K562 (cell line): ENCODE measurements around the gene TAF5. TPM values are rescaled to one million over a fixed set of nuclear protein-coding genes. Genes with fewer than 3 reads are reported as not detected.

Source experiments
- ATAC-seq: fragments of 200-7000 bp; cut with Tn5 transposase; 3 replicates; pipeline ENCODE4 v1.9.1; 2020; ENCODE audit warnings: moderate library complexity
- BruUV-seq: library from RNA; stranded (reverse); fragments of 400-500 nt; replicated peaks from 2 replicates; lab custom pipeline; 2021; lab: Mats Ljungman, UMichigan
- CTCF ChIA-PET: fragments of 300-600 bp; formaldehyde crosslinking; extraction: SDS; loops from one replicate; lab custom pipeline; 2021; ENCODE audit warnings: low intra/inter-chr PET ratio; lab: Yijun Ruan, JAX
- POLR2A ChIA-PET: fragments of 300-600, 350-650 bp; sonication (Branson Sonifier 250); formaldehyde crosslinking; extraction: SDS; loops from one replicate; lab custom pipeline; 2021; ENCODE audit warnings: antibody characterized with exemption, inconsistent platforms; lab: Yijun Ruan, JAX
- DNase-seq, 4 experiments: peaks; one replicate each; pipeline versions ENCODE4 v3.0.0 to v3.0.0-alpha.2; 2011 to 2018; ENCODE audit warnings: low spot score in 3 of 4, mixed read lengths in 3 of 4; ENCODE audit errors: extremely low read depth in 1 of 4
- FAIRE-seq: peaks from 2 replicates; lab custom pipeline; 2011; peaks lifted over from hg19 to GRCh38; lab: Jason Lieb, UNC
- H2AFZ ChIP-seq: 2 replicates; pipeline ENCODE4 v1.6.0; 2011; ENCODE audit warnings: low read depth, low read length, control low read depth, inconsistent platforms
- H3K27ac ChIP-seq: fragments of 200-600 bp; 3 replicates; pipeline ENCODE4 v1.8.0; 2011; ENCODE audit warnings: low read depth, mild to moderate bottlenecking, control low read depth, inconsistent platforms, low read length, moderate library complexity, mixed read lengths; ENCODE audit errors: extremely low read depth
- H3K27me3 ChIP-seq, 2 experiments: fragments of 300-600 bp in 1 of 2; 2 replicates in 1 of 2; 3 replicates in 1 of 2; pipeline versions ENCODE4 v1.6.0 to v1.8.0; 2011; ENCODE audit warnings: inconsistent platforms in 2 of 2, low read length in 2 of 2, mild to moderate bottlenecking in 1 of 2, mixed read lengths in 1 of 2, moderate library complexity in 1 of 2; ENCODE audit not compliant: control insufficient read depth in 2 of 2, insufficient read depth in 2 of 2
- H3K36me3 ChIP-seq: fragments of 300-600 bp; 3 replicates; pipeline ENCODE4 v1.8.0; 2011; ENCODE audit warnings: mild to moderate bottlenecking, low read length, inconsistent platforms; ENCODE audit not compliant: control insufficient read depth, insufficient read depth
- H3K4me1 ChIP-seq, 2 experiments: fragments of 200-600 bp in 1 of 2; replicated peaks in 1 of 2; 2 replicates in 1 of 2; 3 replicates in 1 of 2; pipeline versions ENCODE4 v1.5.1 to v1.8.0; 2011; ENCODE audit warnings: inconsistent platforms in 2 of 2, low read length in 2 of 2, mild to moderate bottlenecking in 1 of 2, mixed read lengths in 1 of 2, moderate library complexity in 1 of 2; ENCODE audit not compliant: control insufficient read depth in 2 of 2, insufficient read depth in 2 of 2
- H3K4me2 ChIP-seq: 2 replicates; pipeline ENCODE4 v1.6.1; 2011; ENCODE audit warnings: low read length, control low read depth, inconsistent platforms, mixed read lengths; ENCODE audit not compliant: insufficient read depth
- H3K4me3 ChIP-seq: fragments of 200-600 bp; sonication (generic), shearing (Covaris generic); 2 replicates; pipeline ENCODE4 v1.5.1; 2016; ENCODE audit warnings: control low read depth, inconsistent platforms
- H3K79me2 ChIP-seq: fragments of 200-600 bp; 3 replicates; pipeline ENCODE4 v1.8.0; 2011; ENCODE audit warnings: low read length, inconsistent platforms; ENCODE audit not compliant: control insufficient read depth, insufficient read depth
- H3K9ac ChIP-seq, 2 experiments: 2 replicates each; pipeline versions ENCODE4 v1.6.0 to v1.6.1; 2011; ENCODE audit warnings: low read depth in 2 of 2, low read length in 2 of 2, control low read depth in 1 of 2, inconsistent platforms in 1 of 2, mild to moderate bottlenecking in 1 of 2, mixed read lengths in 1 of 2; ENCODE audit not compliant: insufficient read depth in 1 of 2
- H3K9me1 ChIP-seq: one replicate; pipeline ENCODE4 v1.6.0; 2011; ENCODE audit warnings: inconsistent platforms, mild to moderate bottlenecking, low read length, moderate library complexity; ENCODE audit not compliant: control insufficient read depth, insufficient read depth
- H3K9me3 ChIP-seq: replicated peaks from 2 replicates; pipeline ENCODE4 v1.5.1; 2011; ENCODE audit warnings: low read depth, low read length, inconsistent platforms; ENCODE audit not compliant: control insufficient read depth, insufficient read depth
- H4K20me1 ChIP-seq: replicated peaks from 2 replicates; pipeline ENCODE4 v1.6.1; 2011; ENCODE audit warnings: low read length, inconsistent platforms, mixed read lengths; ENCODE audit not compliant: control insufficient read depth, insufficient read depth
- BRD4 ChIP-seq: fragments of 200-600 bp; sonication (generic); IDR thresholded peaks from 2 replicates; pipeline ENCODE4 v1.6.1; 2017; ENCODE audit warnings: inconsistent platforms
- E2F3 ChIP-seq: fragments of 250-450 bp; sonication (Bioruptor Pico); IDR thresholded peaks from 2 replicates; pipeline ENCODE4 v1.4.0; 2020; ENCODE audit warnings: mild to moderate bottlenecking
- ELK1 ChIP-seq: sonication (generic); formaldehyde crosslinking; IDR thresholded peaks from 2 replicates; pipeline ENCODE4 v1.8.1; 2022; ENCODE audit warnings: missing genetic modification reagents
- HDAC1 ChIP-seq, 2 experiments: fragments of 450-650 bp; IDR thresholded peaks; 2 replicates each; pipeline ENCODE4 v1.6.1; 2016 to 2017; ENCODE audit warnings: inconsistent platforms in 1 of 2, mild to moderate bottlenecking in 1 of 2, moderate library complexity in 1 of 2
- ID3 ChIP-seq, 2 experiments: fragments of 250-450 bp in 1 of 2; fragments of 450-650 bp in 1 of 2; sonication (Bioruptor Pico) in 1 of 2; IDR thresholded peaks; 2 replicates each; pipeline versions ENCODE4 v1.6.1 to v1.8.0; 2016 to 2021; ENCODE audit warnings: mild to moderate bottlenecking in 2 of 2, moderate library complexity in 2 of 2, missing compliant biosample characterization in 1 of 2, missing genetic modification characterization in 1 of 2
- KLF13 ChIP-seq: fragments of 450-650 bp; IDR thresholded peaks from 2 replicates; pipeline ENCODE4 v1.6.1; 2016; ENCODE audit warnings: missing genetic modification characterization, low read depth, mild to moderate bottlenecking, missing compliant biosample characterization, moderate library complexity, borderline replicate concordance
- MAZ ChIP-seq, 2 experiments: fragments of 450-650 bp in 1 of 2; sonication (generic) in 1 of 2; formaldehyde crosslinking; IDR thresholded peaks in 1 of 2; conservative IDR thresholded peaks in 1 of 2; 2 replicates each; pipeline versions ENCODE4 v1.4.0 to v1.5.0; 2020; ENCODE audit warnings: mild to moderate bottlenecking in 1 of 2, missing genetic modification reagents in 1 of 2
- NBN ChIP-seq: fragments of 450-650 bp; IDR thresholded peaks from 2 replicates; pipeline ENCODE4 v1.6.1; 2016; ENCODE audit warnings: low read depth, mild to moderate bottlenecking
- NR3C1 ChIP-seq: sonication (generic); formaldehyde crosslinking; IDR thresholded peaks from 2 replicates; pipeline ENCODE4 v1.8.1; 2022; ENCODE audit warnings: missing genetic modification reagents
- PCBP2 ChIP-seq: fragments of 200-400 bp; formaldehyde crosslinking; IDR thresholded peaks from 2 replicates; pipeline ENCODE4 v1.6.1; 2018; ENCODE audit warnings: low read length, low read depth, mild to moderate bottlenecking, moderate library complexity; ENCODE audit not compliant: poor library complexity, severe bottlenecking
- ZEB2 ChIP-seq: fragments of 450-650 bp; IDR thresholded peaks from 2 replicates; pipeline ENCODE4 v1.6.1; 2016
- ZNF311 ChIP-seq: fragments of 250-450 bp; sonication (Bioruptor Pico); IDR thresholded peaks from 2 replicates; pipeline ENCODE4 v1.4.0; 2020; ENCODE audit warnings: mild to moderate bottlenecking, moderate library complexity
- WGBS: fragments of 100-300 bp; shearing (Covaris generic); methylation state at CpG from one replicate; pipeline ENCODE4 v1.1.6; 2016; ENCODE audit warnings: low coverage, mixed read lengths; ENCODE audit not compliant: insufficient coverage; ENCODE audit errors: missing lambda C conversion rate; 5-methylcytosine and 5-hydroxymethylcytosine counted together
- in situ Hi-C: fragments of 300-500 bp; cut with MboI; formaldehyde crosslinking; loops from 4 replicates; pipeline ENCODE4 v1.15.0; 2018; ENCODE audit warnings: inconsistent platforms, mixed read lengths
- intact Hi-C: fragments of 100-400 bp; cut with micrococcal nuclease; formaldehyde crosslinking; loops from 2 replicates; pipeline ENCODE4 v1.14.2; 2022
- polyA plus RNA-seq, 8 experiments: library from polyadenylated mRNA; depleted of rRNA in 4 of 8; stranded (reverse) in 5 of 8; unstranded in 3 of 8; fragments of >200 nt; fragmentation: Nextera tagmentation in 2 of 8; fragmentation: Illumina TruSeq in 1 of 8; extraction: Ambion mirVana in 2 of 8; extraction: Trizol in 1 of 8; gene quantifications; 2 replicates each; pipeline versions ENCODE4 v1.2.1 to v1.2.3, GENCODE V29; 2011 to 2014; ENCODE audit warnings: inconsistent platforms in 1 of 8, missing spikeins in 1 of 8
- total RNA-seq, 7 experiments: library from RNA; depleted of rRNA in 6 of 7; stranded (reverse); fragments of >200 nt in 6 of 7; fragmentation: Illumina TruSeq in 2 of 7; extraction: Trizol in 2 of 7; gene quantifications; 2 replicates each; pipeline versions ENCODE4 v1.2.1 to v1.2.3, GENCODE V29; 2011 to 2021; ENCODE audit warnings: low replicate concordance in 1 of 7
- TF ChIP-seq, protein P1 (sequence below): sonication (generic); formaldehyde crosslinking; IDR thresholded peaks from 2 replicates; pipeline ENCODE4 v1.8.0; 2022; ENCODE audit warnings: mild to moderate bottlenecking, missing genetic modification reagents
- TF ChIP-seq, protein P2 (sequence below): fragments of 450-650 bp; IDR thresholded peaks from 2 replicates; pipeline ENCODE4 v1.6.1; 2016; ENCODE audit warnings: antibody characterized with exemption
- TF ChIP-seq, protein P3 (sequence below): fragments of 450-650 bp; formaldehyde crosslinking; IDR thresholded peaks from 2 replicates; pipeline ENCODE4 v1.4.0; 2020; ENCODE audit warnings: mild to moderate bottlenecking, moderate library complexity

The TAF5 gene
- total and polyA plus RNA-seq, 9 of the 15 experiments (the other 6 are each of a cell fraction or from before 2014, with no cell fraction given): 4.2 to 11.9 (median 9.3) TPM

- Histone ChIP-seq H3K4me1 (no peaks in the 10 kb centered on the region), H3K9me3 (no peaks in the 10 kb centered on the region), H3K4me2 (no peak overlapping the region), H3K27me3 (no peaks in the 10 kb centered on the region), H3K4me3 (no peak overlapping the region), H3K27ac (no peak overlapping the region), H2AFZ (no peak overlapping the region), H3K79me2 (no peaks in the 10 kb centered on the region; the same call in 2 of the 3 replicates), H3K9me1 (no peaks in the 10 kb centered on the region), H3K36me3 (peaks cover 95% of the 10 kb centered on the region), H4K20me1 (no peaks in the 10 kb centered on the region), H3K9ac (no peak overlapping the region)
- FAIRE-seq: no peak
- intact Hi-C loops: loop anchor here (10.0 kb wide), 1 partner anchor 146 kb away; no protein-coding TSS in a partner anchor
- BruUV-seq: no TSS peak
- 96% methylated on average over 3 of the region's 4 CpGs for WGBS
- no peak for ATAC-seq
- no peak for DNase-seq
- in situ Hi-C loops: no loop called here
- no peak for TF ChIP-seq NBN
- TF ChIP-seq BRD4: no peak
- TF ChIP-seq, protein P1, sequence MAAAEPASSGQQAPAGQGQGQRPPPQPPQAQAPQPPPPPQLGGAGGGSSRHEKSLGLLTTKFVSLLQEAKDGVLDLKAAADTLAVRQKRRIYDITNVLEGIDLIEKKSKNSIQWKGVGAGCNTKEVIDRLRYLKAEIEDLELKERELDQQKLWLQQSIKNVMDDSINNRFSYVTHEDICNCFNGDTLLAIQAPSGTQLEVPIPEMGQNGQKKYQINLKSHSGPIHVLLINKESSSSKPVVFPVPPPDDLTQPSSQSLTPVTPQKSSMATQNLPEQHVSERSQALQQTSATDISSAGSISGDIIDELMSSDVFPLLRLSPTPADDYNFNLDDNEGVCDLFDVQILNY: no peak
- TF ChIP-seq, protein P2, sequence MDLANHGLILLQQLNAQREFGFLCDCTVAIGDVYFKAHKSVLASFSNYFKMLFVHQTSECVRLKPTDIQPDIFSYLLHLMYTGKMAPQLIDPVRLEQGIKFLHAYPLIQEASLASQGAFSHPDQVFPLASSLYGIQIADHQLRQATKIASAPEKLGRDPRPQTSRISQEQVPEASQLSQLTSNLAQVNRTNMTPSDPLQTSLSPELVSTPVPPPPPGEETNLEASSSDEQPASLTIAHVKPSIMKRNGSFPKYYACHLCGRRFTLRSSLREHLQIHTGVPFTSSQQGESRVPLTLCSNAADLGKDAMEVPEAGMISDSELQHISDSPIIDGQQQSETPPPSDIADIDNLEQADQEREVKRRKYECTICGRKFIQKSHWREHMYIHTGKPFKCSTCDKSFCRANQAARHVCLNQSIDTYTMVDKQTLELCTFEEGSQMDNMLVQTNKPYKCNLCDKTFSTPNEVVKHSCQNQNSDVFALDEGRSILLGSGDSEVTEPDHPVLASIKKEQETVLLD: no peak
- TF ChIP-seq MAZ (CRISPR knock-in tag; conservative IDR thresholded peaks at IDR 0.05 in 1 of 2, IDR thresholded peaks at IDR 0.05 in 1 of 2): no peak
- TF ChIP-seq ID3 (CRISPR knock-in tag; IDR thresholded peaks at IDR 0.05): no peak
- no peak for TF ChIP-seq ID3 (tag; IDR thresholded peaks at IDR 0.05)
- TF ChIP-seq ZEB2: no peak
- TF ChIP-seq, protein P3, sequence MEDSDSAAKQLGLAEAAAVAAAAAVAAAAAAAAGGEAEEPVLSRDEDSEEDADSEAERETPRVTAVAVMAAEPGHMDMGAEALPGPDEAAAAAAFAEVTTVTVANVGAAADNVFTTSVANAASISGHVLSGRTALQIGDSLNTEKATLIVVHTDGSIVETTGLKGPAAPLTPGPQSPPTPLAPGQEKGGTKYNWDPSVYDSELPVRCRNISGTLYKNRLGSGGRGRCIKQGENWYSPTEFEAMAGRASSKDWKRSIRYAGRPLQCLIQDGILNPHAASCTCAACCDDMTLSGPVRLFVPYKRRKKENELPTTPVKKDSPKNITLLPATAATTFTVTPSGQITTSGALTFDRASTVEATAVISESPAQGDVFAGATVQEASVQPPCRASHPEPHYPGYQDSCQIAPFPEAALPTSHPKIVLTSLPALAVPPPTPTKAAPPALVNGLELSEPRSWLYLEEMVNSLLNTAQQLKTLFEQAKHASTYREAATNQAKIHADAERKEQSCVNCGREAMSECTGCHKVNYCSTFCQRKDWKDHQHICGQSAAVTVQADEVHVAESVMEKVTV: no peak
- TF ChIP-seq HDAC1 (IDR thresholded peaks at IDR 0.05): no peak
- no peak for TF ChIP-seq E2F3
- no peak for TF ChIP-seq ZNF311 (CRISPR knock-in tag)
- no peak for TF ChIP-seq ELK1 (CRISPR knock-in tag)
- no peak for TF ChIP-seq NR3C1 (CRISPR knock-in tag)
- TF ChIP-seq KLF13: no peak
- no peak for TF ChIP-seq PCBP2
- ChIA-PET POLR2A (interaction anchor here (0.8 kb wide), 1 partner anchor 741 kb away, joined by 3 read pairs; no protein-coding TSS in a partner anchor), CTCF (interaction anchor here (0.6 to 3.1 kb wide), 2 partner anchors 67 to 97 kb away, joined by 3 to 26 read pairs; no protein-coding TSS in a partner anchor)
These were observed 51.3 kb downstream of the TAF5 start for GRCh38 chr10:103419101-103419500.
